Activated T-cell treated with anti-CD3 and anti-CD28 coated beads for 24 hours (primary cell): ENCODE data around the gene C3orf52.
"Not testable (repeated sequence)": the region's sequence is repeated elsewhere in the genome, so short reads cannot be mapped to it uniquely, and the experiment has no call there.

Experiments
- DNase-seq: peaks from one replicate; pipeline ENCODE4 v3.0.0-alpha.2; 2020; ENCODE audit warnings: low read depth

Gene C3orf52

GRCh38 chr3:112086076-112086854, at the start of gene C3orf52:
Gene C3orf52, plus strand, starts transcription at chr3:112086389. Its CDS starts 19 bp downstream, at chr3:112086408.
- DNase-seq: peak; percentile 45

GRCh38 chr3:112037194-112037593, 49.0 kb upstream of the C3orf52 start:
- not testable (repeated sequence) for DNase-seq

- DNase-seq: no peak
These were observed 47.3 kb upstream of the C3orf52 start for GRCh38 chr3:112038863-112039262.

DNA sequence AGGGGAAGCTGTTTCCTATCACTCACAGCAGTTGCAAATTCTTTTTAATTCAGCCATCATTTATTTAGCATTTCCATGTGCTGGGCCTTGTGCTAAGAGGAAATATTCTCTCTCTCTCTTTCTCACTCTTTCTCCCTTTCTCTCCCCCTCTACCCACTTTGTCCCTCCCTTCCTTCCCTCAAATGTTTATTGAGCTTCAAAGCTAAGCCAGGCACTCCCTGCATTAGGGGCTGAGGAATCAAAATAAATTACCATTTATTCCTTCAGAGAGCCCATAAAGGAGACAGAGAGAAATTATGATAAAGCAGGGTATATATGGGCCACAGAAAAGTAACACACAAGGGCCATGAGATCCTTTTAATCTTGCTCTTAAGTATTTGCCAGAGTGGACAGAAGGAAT, 44.9 kb upstream of the C3orf52 start:
- no peak for DNase-seq

- no peak for DNase-seq
These were observed 43.3 kb upstream of the C3orf52 start for GRCh38 chr3:112042842-112043280.

DNA sequence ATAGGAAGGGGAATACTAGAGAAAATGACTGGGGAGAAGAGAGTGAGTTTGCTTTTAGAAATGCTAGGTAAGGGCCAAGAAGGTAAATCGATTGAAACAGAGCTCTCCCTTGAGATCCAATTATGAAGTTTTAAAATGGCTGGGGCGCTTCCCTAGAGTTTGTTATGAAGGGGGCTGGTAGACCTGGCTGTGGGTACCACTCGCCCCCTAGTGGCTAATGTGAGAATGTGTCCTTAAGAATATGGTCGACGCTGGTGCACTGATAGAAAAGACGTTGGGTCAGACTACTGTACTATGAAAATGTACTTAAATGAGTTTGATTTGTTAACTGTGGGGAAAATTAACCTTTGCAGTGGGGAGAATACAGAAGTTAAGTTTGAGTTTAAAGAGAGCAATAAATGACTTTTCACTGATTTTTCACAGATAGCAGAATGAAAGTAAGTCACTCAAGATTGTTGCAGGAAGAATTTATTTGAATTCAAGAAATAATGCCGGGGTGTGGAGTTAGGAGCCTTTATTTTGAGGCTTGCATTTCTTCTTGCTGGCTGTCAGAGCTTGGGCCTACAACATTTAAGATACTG, 42.5 kb upstream of the C3orf52 start:
- peak; percentile 25 for DNase-seq

DNA sequence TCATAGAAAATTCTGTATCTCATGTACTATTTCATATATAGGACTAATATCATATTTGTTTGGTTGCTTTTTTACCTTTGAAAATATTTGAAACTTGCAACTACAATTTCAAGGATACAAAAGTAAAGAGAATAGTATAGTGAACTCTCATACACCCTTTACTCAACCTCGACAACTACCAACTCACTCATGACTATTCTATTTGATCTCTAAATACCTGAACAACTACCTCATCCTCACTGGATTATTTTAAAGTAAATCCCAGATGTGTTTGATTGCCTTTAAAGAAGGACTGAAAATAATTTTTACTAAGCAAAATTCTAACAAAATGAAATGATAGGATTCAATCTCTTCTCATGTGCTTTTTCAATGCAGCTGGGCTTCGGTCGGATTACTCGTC, 39.6 kb upstream of the C3orf52 start:
- DNase-seq: no peak

DNA sequence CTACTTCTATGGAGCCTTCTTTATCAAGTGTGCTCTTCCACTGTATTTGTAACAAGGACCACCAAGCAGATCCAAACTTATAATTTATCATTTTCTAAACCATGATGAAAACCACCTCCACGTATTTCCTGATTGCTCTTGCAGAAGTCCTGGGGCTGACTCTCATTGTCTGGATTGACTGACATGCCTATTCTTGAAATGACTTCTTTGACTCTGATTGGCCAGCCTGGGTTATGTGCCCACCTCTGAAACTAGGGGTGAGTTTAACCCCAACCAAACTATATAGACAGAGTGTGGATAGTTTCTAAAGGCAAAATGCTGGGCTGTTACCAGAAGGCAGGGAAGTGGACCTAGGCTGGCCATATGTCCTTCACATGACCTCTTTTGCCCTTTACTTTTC, 38.9 kb upstream of the C3orf52 start:
- DNase-seq: no peak

- no peak for DNase-seq
These were observed 37.3 kb upstream of the C3orf52 start for GRCh38 chr3:112048911-112049310.

- no peak for DNase-seq
These were observed 33.0 kb upstream of the C3orf52 start for GRCh38 chr3:112053229-112053628.

DNA sequence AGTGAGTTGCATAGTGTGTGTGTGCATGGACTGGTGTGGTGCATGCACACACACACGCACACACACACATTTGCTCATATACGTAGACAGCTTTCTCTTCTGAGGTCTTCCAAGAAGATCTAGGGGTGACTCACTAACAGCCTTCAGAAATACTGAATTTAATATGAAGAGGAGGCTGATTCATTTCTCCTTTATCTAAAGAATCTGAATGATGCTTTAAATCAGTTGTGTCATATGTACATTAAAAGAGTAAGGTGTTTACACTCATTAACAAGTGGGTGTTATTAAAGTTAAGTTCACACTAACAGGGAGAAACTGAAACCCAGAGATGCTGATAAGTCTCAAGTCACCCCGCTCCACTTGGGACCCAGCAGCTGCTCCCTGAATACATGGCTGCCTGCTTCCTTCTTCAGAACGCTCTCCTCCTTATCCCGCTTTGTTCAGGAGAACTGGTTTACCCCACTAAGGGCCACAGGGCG, 29.7 kb upstream of the C3orf52 start:
- DNase-seq: no peak

GRCh38 chr3:112059497-112059896, 26.7 kb upstream of the C3orf52 start:
- DNase-seq: no peak

DNA sequence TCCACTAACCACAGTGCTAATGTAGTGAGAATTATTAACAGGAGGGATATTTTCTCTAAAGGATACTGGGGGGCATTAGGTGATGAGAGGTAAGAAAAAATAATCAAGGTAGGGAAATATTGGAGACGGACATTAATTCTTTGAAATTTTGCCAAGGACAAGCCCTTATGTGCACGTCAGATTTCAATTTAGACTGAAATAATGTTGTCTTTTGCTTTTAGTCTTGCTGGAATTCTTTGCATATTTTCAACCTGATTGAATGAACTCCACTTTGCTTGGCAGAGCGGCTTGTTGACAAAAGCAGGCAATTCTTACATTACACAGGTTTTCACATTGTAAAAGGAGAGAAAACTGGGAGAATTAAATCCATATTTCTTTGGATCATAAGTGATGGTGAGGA, 25.0 kb upstream of the C3orf52 start:
- no peak for DNase-seq

DNA sequence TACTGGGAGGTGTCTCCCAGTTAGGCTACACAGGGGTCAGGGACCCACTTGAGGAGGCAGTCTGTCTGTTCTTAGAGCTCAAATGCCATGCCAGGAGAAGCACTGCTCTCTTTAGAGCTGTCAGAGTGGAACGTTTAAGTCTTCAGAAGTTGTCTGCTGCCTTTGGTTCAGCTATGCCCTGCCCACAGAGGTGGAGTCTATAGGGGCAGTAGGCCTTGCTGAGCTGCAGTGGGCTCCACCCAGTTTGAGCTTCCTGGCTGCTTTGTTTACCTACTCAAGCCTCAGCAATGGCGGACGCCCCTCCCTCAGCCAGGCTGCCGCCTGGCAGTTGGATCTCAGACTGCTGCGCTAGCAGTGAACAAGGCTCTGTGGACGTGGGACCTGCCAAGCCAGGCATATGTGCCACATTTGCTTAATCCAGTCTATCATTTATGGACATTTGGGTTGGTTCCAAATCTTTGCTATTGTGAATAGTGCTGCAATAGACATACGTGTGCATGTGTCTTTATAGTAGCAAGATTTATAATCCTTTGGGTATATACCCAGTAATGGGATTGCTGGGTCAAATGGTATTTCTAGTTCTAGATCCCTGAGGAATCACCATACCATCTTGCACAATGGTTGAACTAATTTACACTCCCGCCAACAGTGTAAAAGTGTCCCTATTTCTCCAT, 13.7 kb upstream of the C3orf52 start:
- DNase-seq: peak; percentile 25

GRCh38 chr3:112074006-112074405, 12.2 kb upstream of the C3orf52 start:
- DNase-seq: no peak

DNA sequence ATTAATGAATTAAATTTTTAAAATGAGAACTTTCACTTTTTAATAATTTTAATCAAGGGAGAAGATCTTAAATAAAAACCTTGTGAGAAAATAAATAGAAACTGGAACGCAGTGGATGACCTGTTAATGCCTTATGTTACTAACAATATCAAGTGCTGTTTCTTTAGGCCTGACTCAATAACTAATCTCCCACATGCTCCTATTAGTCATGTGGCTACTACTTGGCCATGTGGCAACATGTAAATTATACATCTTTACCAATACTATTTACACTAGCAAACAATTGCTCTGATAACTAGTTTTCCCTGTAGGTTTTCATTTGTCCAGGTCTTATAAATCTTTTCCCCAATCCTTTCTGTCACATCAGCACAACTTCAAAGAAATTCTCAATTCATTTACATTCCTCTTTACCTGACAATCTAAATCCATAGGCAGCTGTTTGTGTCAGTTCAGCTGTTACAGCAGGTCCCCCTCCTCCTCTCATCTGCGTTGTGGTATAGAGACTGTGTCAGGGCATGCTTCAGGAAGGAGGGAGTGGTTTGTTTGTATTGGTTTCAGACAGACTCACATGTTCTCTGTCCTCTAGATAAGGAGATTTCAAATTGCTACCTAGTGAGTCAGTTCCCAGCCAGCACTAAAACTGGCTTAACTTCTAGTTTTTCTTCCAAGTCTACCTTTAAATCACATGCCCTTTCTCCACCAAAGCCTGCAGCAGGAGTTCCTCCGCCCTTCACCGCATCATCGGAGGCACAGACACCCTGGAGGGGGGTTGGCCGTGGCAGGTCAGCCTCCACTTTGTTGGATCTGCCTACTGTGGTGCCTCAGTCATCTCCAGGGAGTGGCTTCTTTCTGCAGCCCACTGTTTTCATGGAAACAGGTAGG, 11.3 kb upstream of the C3orf52 start:
- DNase-seq: no peak

DNA sequence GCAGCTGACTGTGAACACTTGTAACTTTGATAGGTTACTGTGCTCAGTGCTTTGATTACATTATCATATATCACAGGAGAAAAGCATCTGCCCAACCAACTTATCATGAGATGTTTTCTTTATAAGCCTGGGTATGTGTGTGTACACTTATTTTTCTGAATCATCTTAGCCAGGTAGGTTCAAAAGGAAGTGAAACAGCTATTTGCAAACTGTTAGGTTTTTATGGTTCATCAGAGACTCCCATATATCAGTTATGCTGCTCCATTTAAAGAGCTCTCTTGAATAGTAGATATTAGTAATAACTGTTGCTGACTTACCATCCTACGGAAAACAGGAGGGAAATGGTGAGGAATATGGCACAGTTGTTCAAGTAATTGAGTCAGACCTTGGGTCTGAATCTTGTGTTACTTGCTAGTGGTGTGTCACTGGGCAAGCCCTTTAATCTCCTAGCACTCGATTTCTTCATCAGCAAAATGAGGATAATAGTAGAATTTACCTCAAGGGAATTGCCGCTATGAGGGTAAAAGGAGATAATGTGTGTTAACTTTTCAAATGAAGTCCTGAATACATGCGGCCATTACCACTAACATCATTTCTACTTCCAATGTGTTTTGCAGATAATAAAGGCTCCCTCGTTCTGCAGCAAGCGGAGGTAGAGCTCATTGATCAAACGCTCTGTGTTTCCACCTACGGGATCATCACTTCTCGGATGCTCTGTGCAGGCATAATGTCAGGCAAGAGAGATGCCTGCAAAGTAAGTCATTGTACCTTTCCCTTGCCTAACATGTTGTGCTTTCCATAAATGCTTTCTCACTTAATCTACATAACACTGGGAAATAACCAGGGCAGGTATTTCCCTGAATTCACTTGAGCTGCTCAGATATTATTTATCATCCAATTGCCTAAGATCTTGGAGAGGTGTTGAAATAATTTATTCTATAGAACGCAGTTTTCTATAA, 7.8 kb upstream of the C3orf52 start:
- no peak for DNase-seq

DNA sequence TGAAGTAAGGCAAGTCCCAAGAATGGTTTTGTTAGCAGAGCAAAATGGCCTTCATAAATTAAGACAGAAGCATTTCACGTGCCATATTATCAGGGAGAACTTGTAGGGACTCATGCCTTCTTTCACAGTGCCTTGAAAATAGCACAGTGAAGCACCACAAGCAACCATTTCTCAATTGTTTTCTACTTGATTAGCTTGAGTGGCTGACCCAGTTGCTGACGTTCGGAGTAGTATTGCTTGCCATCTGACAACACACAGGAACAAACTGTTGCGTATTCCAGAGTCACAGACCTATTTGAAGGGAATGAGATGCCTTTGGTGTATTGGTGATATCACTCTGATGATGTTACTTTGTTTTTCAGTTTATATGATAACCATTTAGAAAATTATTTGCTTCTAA, 3.0 kb upstream of the C3orf52 start:
- no peak for DNase-seq

DNA sequence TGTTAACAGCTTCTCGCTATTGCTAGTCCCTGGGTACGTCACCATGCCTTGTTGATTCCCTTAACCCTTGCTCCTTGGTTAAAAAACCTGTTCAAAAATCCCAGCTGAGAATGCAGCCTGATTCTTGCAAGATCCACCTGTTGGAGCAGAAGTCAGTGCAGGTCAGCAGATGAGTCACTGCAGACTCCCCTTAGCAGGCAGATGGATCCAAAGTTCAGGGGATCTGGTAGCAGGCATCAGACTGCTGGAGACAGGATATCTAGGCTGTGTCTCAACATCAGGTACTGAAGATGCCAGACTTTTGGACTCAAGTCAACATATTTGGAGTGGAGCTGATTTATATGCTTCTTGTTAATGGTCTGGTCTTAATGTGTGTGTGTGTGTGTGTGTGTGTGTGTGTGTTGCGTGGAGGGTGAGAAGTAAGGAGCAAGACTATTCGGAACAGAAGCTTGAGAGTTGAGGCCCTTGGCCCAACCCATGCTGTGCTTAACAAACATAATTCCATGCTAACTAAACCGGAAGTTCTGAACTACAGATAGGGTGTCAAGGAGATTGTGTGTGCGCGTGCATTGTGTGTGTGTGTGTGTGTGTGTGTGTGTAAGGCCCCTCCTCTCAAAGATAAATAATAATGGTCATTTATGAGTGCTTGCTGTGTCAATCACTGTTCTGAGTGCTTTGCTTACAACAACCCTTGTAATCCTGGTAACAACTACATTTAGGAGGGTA, 1.0 kb upstream of the C3orf52 start:
- DNase-seq: no peak

DNA sequence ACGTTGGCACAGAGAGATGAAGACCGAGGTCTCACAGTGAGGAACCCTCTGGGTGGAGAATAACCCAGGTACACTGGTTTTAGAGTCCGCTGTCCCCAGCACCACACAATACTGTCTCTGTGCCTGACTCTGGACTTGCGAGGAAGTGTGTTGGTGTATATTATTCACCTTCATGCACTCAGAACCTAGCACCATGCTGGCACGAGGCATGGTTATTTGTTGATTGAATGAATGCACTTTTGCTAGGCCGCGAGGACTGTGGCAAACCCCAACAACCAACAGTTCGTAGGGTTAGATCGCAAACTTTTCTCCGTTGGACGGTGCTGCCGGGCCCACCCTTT, 484 bp upstream of the C3orf52 start:
- DNase-seq: no peak
